Measurements from ENCODE around the gene METTL25B. TPM values are rescaled to one million over a fixed set of nuclear protein-coding genes. Genes with fewer than 3 reads are reported as not detected.
"Not testable (repeated sequence)": the region's sequence is repeated elsewhere in the genome, so short reads cannot be mapped to it uniquely, and the experiment has no call there.

The METTL25B gene
- total and polyA plus RNA-seq, 2 donors (not counting 1 experiment from before 2014, with no cell fraction given): 78.3 to 81.1 TPM

GRCh38 chr1:156760092-156760795 lies 32.0 kb downstream of the METTL25B start:
- ChIA-PET CTCF (interaction anchor here (1.4 kb wide), 1 partner anchor 34 kb away, joined by 4 read pairs; no protein-coding TSS in a partner anchor), POLR2A (interaction anchor here (1.2 kb wide), 1 partner anchor 9 kb away, joined by 8 read pairs; the partner anchor contains the start of gene HDGF)
- Histone ChIP-seq H3K9ac (ENCODE audit: low read length) (no peak overlapping the region), H2AFZ (ENCODE audit: insufficient read depth, low read depth, low read length, poor library complexity, severe bottlenecking) (no peak overlapping the region), H3K4me2 (replicated peaks; ENCODE audit: low read depth, low read length, poor library complexity, severe bottlenecking) (no peak overlapping the region), H3K4me3 (ENCODE audit: control extremely low read depth in 1 of 5, extremely low read depth in 1 of 5, insufficient read depth in 1 of 5, low read depth in 2 of 5, low read length in 4 of 5) (no peak overlapping the region), H3K27me3 (replicated peaks in 1 of 4; ENCODE audit: control extremely low read depth in 1 of 4, control insufficient read depth in 3 of 4, insufficient read depth in 4 of 4, low read length in 3 of 4) (no peaks in the 10 kb centered on the region), H3K27ac (ENCODE audit: low read length in 2 of 2) (no peak overlapping the region), H3K79me2 (ENCODE audit: control insufficient read depth, insufficient read depth, low read length) (no peaks in the 10 kb centered on the region), H3K4me1 (ENCODE audit: control insufficient read depth in 2 of 2, insufficient read depth in 2 of 2, low read length in 2 of 2) (peaks cover 0 to 5% of the 10 kb centered on the region in 2 donors), H4K20me1 (ENCODE audit: control insufficient read depth, insufficient read depth, low read length, poor library complexity, severe bottlenecking) (no peaks in the 10 kb centered on the region), H3K9me3 (ENCODE audit: control extremely low read depth in 1 of 3, control insufficient read depth in 2 of 3, insufficient read depth in 1 of 3, low read length in 2 of 3) (no peaks in the 10 kb centered on the region), H3K36me3 (replicated peaks in 1 of 2; ENCODE audit: control extremely low read depth in 1 of 2, control insufficient read depth in 1 of 2, extremely low read depth in 1 of 2, insufficient read depth in 2 of 2, low read length in 1 of 2) (no peaks in the 10 kb centered on the region)
- Mint-ChIP-seq H3K27ac (no peak overlapping the region), H3K27me3 (no peaks in the 10 kb centered on the region), H3K4me1 (peaks cover 6% of the 10 kb centered on the region), H3K4me3 (no peak overlapping the region), H3K9me3 (ENCODE audit: insufficient read depth) (no peaks in the 10 kb centered on the region)
- DNase-seq (no peak), ATAC-seq (ENCODE audit: low read depth) (no peak)
- intact Hi-C loops (cut with micrococcal nuclease): no loop called here
- TF ChIP-seq CTCF (IDR thresholded peaks at IDR 0.05): no peak
- no peak for TF ChIP-seq EZH2 (IDR thresholded peaks at IDR 0.05; ENCODE audit: borderline replicate concordance, insufficient read depth, low read depth, low read length, poor library complexity, severe bottlenecking)
- WGBS (ENCODE audit: insufficient coverage): 90% methylated on average over 2 of the region's 6 CpGs

GRCh38 chr1:156760796-156761104 lies 32.5 kb downstream of the METTL25B start:
- Histone ChIP-seq H3K9ac (ENCODE audit: low read length) (no peak overlapping the region), H3K4me2 (replicated peaks; ENCODE audit: low read depth, low read length, poor library complexity, severe bottlenecking) (no peak overlapping the region), H3K36me3 (replicated peaks in 1 of 2; ENCODE audit: control extremely low read depth in 1 of 2, control insufficient read depth in 1 of 2, extremely low read depth in 1 of 2, insufficient read depth in 2 of 2, low read length in 1 of 2) (no peaks in the 10 kb centered on the region), H3K4me1 (ENCODE audit: control insufficient read depth in 2 of 2, insufficient read depth in 2 of 2, low read length in 2 of 2) (no peaks in the 10 kb centered on the region), H3K79me2 (ENCODE audit: control insufficient read depth, insufficient read depth, low read length) (no peaks in the 10 kb centered on the region), H4K20me1 (ENCODE audit: control insufficient read depth, insufficient read depth, low read length, poor library complexity, severe bottlenecking) (no peaks in the 10 kb centered on the region), H3K27ac (ENCODE audit: low read length in 2 of 2) (no peak overlapping the region), H3K4me3 (ENCODE audit: control extremely low read depth in 1 of 5, extremely low read depth in 1 of 5, insufficient read depth in 1 of 5, low read depth in 2 of 5, low read length in 4 of 5) (no peak overlapping the region), H2AFZ (ENCODE audit: insufficient read depth, low read depth, low read length, poor library complexity, severe bottlenecking) (no peak overlapping the region), H3K9me3 (ENCODE audit: control extremely low read depth in 1 of 3, control insufficient read depth in 2 of 3, insufficient read depth in 1 of 3, low read length in 2 of 3) (no peaks in the 10 kb centered on the region), H3K27me3 (replicated peaks in 1 of 4; ENCODE audit: control extremely low read depth in 1 of 4, control insufficient read depth in 3 of 4, insufficient read depth in 4 of 4, low read length in 3 of 4) (no peaks in the 10 kb centered on the region)
- POLR2A ChIA-PET: interaction anchor here (1.2 kb wide), 1 partner anchor 9 kb away, joined by 8 read pairs; the partner anchor contains the start of gene HDGF
- TF ChIP-seq CTCF (IDR thresholded peaks at IDR 0.05) (no peak), EZH2 (IDR thresholded peaks at IDR 0.05; ENCODE audit: borderline replicate concordance, insufficient read depth, low read depth, low read length, poor library complexity, severe bottlenecking) (no peak)
- DNase-seq (no peak), ATAC-seq (ENCODE audit: low read depth) (no peak)
- intact Hi-C loops (cut with micrococcal nuclease): no loop called here
- H3K27ac Mint-ChIP-seq: no peak overlapping the region
- no peaks in the 10 kb centered on the region for H3K9me3 Mint-ChIP-seq (ENCODE audit: insufficient read depth)
- H3K4me3 Mint-ChIP-seq: no peak overlapping the region
- H3K4me1 Mint-ChIP-seq: peaks cover under 1% of the 10 kb centered on the region
- CTCF ChIA-PET: interaction anchor here (1.4 kb wide), 1 partner anchor 35 kb away, joined by 4 read pairs; no protein-coding TSS in a partner anchor
- WGBS (ENCODE audit: insufficient coverage): 97% methylated on average over 3 of the region's 4 CpGs
- H3K27me3 Mint-ChIP-seq: no peaks in the 10 kb centered on the region

- POLR2A ChIA-PET; H3K27ac ChIP-seq (ENCODE audit: low read length in 2 of 2); H3K36me3 ChIP-seq (replicated peaks in 1 of 2; ENCODE audit: control extremely low read depth in 1 of 2, control insufficient read depth in 1 of 2, extremely low read depth in 1 of 2, insufficient read depth in 2 of 2, low read length in 1 of 2); H3K4me3 ChIP-seq (ENCODE audit: control extremely low read depth in 1 of 5, extremely low read depth in 1 of 5, insufficient read depth in 1 of 5, low read depth in 2 of 5, low read length in 4 of 5); DNase-seq; H3K4me2 ChIP-seq (replicated peaks; ENCODE audit: low read depth, low read length, poor library complexity, severe bottlenecking); H2AFZ ChIP-seq (ENCODE audit: insufficient read depth, low read depth, low read length, poor library complexity, severe bottlenecking); H3K27me3 Mint-ChIP-seq; H3K27ac Mint-ChIP-seq; H3K9ac ChIP-seq (ENCODE audit: low read length); H3K9me3 Mint-ChIP-seq (ENCODE audit: insufficient read depth); H4K20me1 ChIP-seq (ENCODE audit: control insufficient read depth, insufficient read depth, low read length, poor library complexity, severe bottlenecking); H3K9me3 ChIP-seq (ENCODE audit: control extremely low read depth in 1 of 3, control insufficient read depth in 2 of 3, insufficient read depth in 1 of 3, low read length in 2 of 3); H3K27me3 ChIP-seq (replicated peaks in 1 of 4; ENCODE audit: control extremely low read depth in 1 of 4, control insufficient read depth in 3 of 4, insufficient read depth in 4 of 4, low read length in 3 of 4); ATAC-seq (ENCODE audit: low read depth); H3K4me3 Mint-ChIP-seq: not testable (repeated sequence)
- peaks cover 17% of the 10 kb centered on the region for H3K4me1 Mint-ChIP-seq
- intact Hi-C loops (cut with micrococcal nuclease): loop anchor here (5.0 kb wide), 1 partner anchor 78 kb away; no protein-coding TSS in a partner anchor
- peaks cover 20 to 24% of the 10 kb centered on the region in 2 donors for H3K4me1 ChIP-seq (ENCODE audit: control insufficient read depth in 2 of 2, insufficient read depth in 2 of 2, low read length in 2 of 2)
- CTCF ChIA-PET: interaction anchor here (0.7 to 9.0 kb wide), 2 partner anchors 10 to 37 kb away, joined by 3 to 87 read pairs; partner anchors contain the start of genes ISG20L2 and METTL25B
- 100% methylated on average over 9 of the region's 15 CpGs for WGBS (ENCODE audit: insufficient coverage)
- peaks cover 28% of the 10 kb centered on the region for H3K79me2 ChIP-seq (ENCODE audit: control insufficient read depth, insufficient read depth, low read length)
Measured at GRCh38 chr1:156765136-156765535, 36.9 kb downstream of the METTL25B start.

Data from B cell (primary cell).